Endothelial cell of hepatic sinusoid (primary cell): ENCODE results near the gene CMPK2.

Source experiments
- in situ Hi-C: cut with HindIII; loops from 2 replicates; pipeline ENCODE4 v1.10.0; 2017; ENCODE audit warnings: low sequenced_read_pairs

Gene CMPK2

GRCh38 chr2:6813573-6813972 lies 52.1 kb downstream of the CMPK2 start:
- in situ Hi-C loops: no loop called here

GRCh38 chr2:6812857-6813530 lies 52.7 kb downstream of the CMPK2 start:
- in situ Hi-C loops: no loop called here

GRCh38 chr2:6810961-6811360 lies 54.7 kb downstream of the CMPK2 start:
- in situ Hi-C loops: no loop called here

GRCh38 chr2:6808426-6808825 lies 57.3 kb downstream of the CMPK2 start:
- in situ Hi-C loops: no loop called here

GRCh38 chr2:6806604-6807003 lies 59.1 kb downstream of the CMPK2 start:
- in situ Hi-C loops: no loop called here

- in situ Hi-C loops: no loop called here
These were observed 65.2 kb downstream of the CMPK2 start for GRCh38 chr2:6800553-6800952.
